ENCODE results near the gene STAT5A.
"Not testable (repeated sequence)": the region's sequence is repeated elsewhere in the genome, so short reads cannot be mapped to it uniquely, and the experiment has no call there.

STAT5A gene

GRCh38 chr17:42304187-42305030, 16.1 kb downstream of the STAT5A start:
- Mint-ChIP-seq H3K27ac (no peak overlapping the region), H3K36me3 (peaks cover 80% of the 10 kb centered on the region), H3K27me3 (no peaks in the 10 kb centered on the region), H3K9me3 (no peaks in the 10 kb centered on the region), H3K4me3 (no peak overlapping the region), H3K4me1 (peaks cover 30% of the 10 kb centered on the region)
- ATAC-seq = no peak

GRCh38 chr17:42305031-42305330, 16.7 kb downstream of the STAT5A start:
- not testable (repeated sequence) for H3K4me3 Mint-ChIP-seq, H3K27ac Mint-ChIP-seq, H3K9me3 Mint-ChIP-seq, H3K27me3 Mint-ChIP-seq, ATAC-seq
- H3K4me1 Mint-ChIP-seq = peaks cover 36% of the 10 kb centered on the region
- H3K36me3 Mint-ChIP-seq = peaks cover 83% of the 10 kb centered on the region

- no peaks in the 10 kb centered on the region for H3K27me3 Mint-ChIP-seq
- H3K4me3 Mint-ChIP-seq = no peak overlapping the region
- peak overlapping the region; percentile 48 for H3K27ac Mint-ChIP-seq
- H3K36me3 Mint-ChIP-seq = peaks cover 90% of the 10 kb centered on the region
- peaks cover 44% of the 10 kb centered on the region for H3K4me1 Mint-ChIP-seq
- H3K9me3 Mint-ChIP-seq = no peaks in the 10 kb centered on the region
- no peak for ATAC-seq
Observed at GRCh38 chr17:42305543-42306384, 17.5 kb downstream of the STAT5A start.

- ATAC-seq = no peak
- Mint-ChIP-seq H3K4me1 (peaks cover 47% of the 10 kb centered on the region), H3K9me3 (no peaks in the 10 kb centered on the region), H3K27me3 (no peaks in the 10 kb centered on the region), H3K27ac (peak overlapping the region; percentile 48), H3K4me3 (no peak overlapping the region), H3K36me3 (peaks cover 90% of the 10 kb centered on the region)
Observed at GRCh38 chr17:42306385-42306667, 18.0 kb downstream of the STAT5A start.

- H3K27ac Mint-ChIP-seq = no peak overlapping the region
- ATAC-seq = no peak
- H3K36me3 Mint-ChIP-seq = peaks cover 84% of the 10 kb centered on the region
- H3K4me3 Mint-ChIP-seq = no peak overlapping the region
- H3K27me3 Mint-ChIP-seq = no peaks in the 10 kb centered on the region
- H3K4me1 Mint-ChIP-seq = peaks cover 54% of the 10 kb centered on the region
- no peaks in the 10 kb centered on the region for H3K9me3 Mint-ChIP-seq
Observed at GRCh38 chr17:42307362-42307927, 19.1 kb downstream of the STAT5A start.

GRCh38 chr17:42308446-42308845, 20.1 kb downstream of the STAT5A start:
- no peak for ATAC-seq
- H3K4me3 Mint-ChIP-seq = no peak overlapping the region
- H3K27ac Mint-ChIP-seq = no peak overlapping the region
- H3K9me3 Mint-ChIP-seq = no peaks in the 10 kb centered on the region
- H3K27me3 Mint-ChIP-seq = no peaks in the 10 kb centered on the region
- H3K36me3 Mint-ChIP-seq = peaks cover 75% of the 10 kb centered on the region
- peaks cover 61% of the 10 kb centered on the region for H3K4me1 Mint-ChIP-seq

- Mint-ChIP-seq H3K27me3 (no peaks in the 10 kb centered on the region), H3K27ac (no peak overlapping the region), H3K9me3 (no peaks in the 10 kb centered on the region), H3K4me1 (peaks cover 68% of the 10 kb centered on the region), H3K4me3 (no peak overlapping the region), H3K36me3 (peaks cover 74% of the 10 kb centered on the region)
- ATAC-seq = no peak
Observed at GRCh38 chr17:42309142-42309541, 20.8 kb downstream of the STAT5A start.

GRCh38 chr17:42309986-42310786, 21.9 kb downstream of the STAT5A start:
- ATAC-seq = no peak
- Mint-ChIP-seq H3K4me3 (no peak overlapping the region), H3K27ac (peak overlapping the region; percentile 67), H3K27me3 (no peaks in the 10 kb centered on the region), H3K4me1 (peaks cover 65% of the 10 kb centered on the region), H3K9me3 (no peaks in the 10 kb centered on the region), H3K36me3 (peaks cover 65% of the 10 kb centered on the region)

GRCh38 chr17:42310787-42311215, 22.5 kb downstream of the STAT5A start:
- Mint-ChIP-seq H3K36me3 (peaks cover 63% of the 10 kb centered on the region), H3K4me1 (peaks cover 71% of the 10 kb centered on the region), H3K27ac (peak overlapping the region; percentile 67), H3K4me3 (no peak overlapping the region), H3K9me3 (no peaks in the 10 kb centered on the region), H3K27me3 (no peaks in the 10 kb centered on the region)
- ATAC-seq = no peak

- peaks cover 68% of the 10 kb centered on the region for H3K4me1 Mint-ChIP-seq
- H3K36me3 Mint-ChIP-seq = peaks cover 57% of the 10 kb centered on the region
Observed at GRCh38 chr17:42311240-42312034, 23.1 kb downstream of the STAT5A start.

GRCh38 chr17:42312035-42312284, 23.7 kb downstream of the STAT5A start:
- no peak for ATAC-seq
- no peaks in the 10 kb centered on the region for H3K9me3 Mint-ChIP-seq
- peaks cover 68% of the 10 kb centered on the region for H3K4me1 Mint-ChIP-seq
- peak overlapping the region; percentile 67 for H3K27ac Mint-ChIP-seq
- no peaks in the 10 kb centered on the region for H3K27me3 Mint-ChIP-seq
- H3K36me3 Mint-ChIP-seq = peaks cover 59% of the 10 kb centered on the region
- H3K4me3 Mint-ChIP-seq = peak overlapping the region; percentile 47

More at GRCh38 chr17:42311240-42312034, 23.1 kb downstream of the STAT5A start:
- Mint-ChIP-seq H3K27me3 (no peaks in the 10 kb centered on the region), H3K9me3 (no peaks in the 10 kb centered on the region), H3K4me3 (peak overlapping the region; percentile 47), H3K27ac (peak overlapping the region; percentile 67)
- ATAC-seq = no peak

- peaks cover 68% of the 10 kb centered on the region for H3K4me1 Mint-ChIP-seq
- H3K9me3 Mint-ChIP-seq = no peaks in the 10 kb centered on the region
- peaks cover 55% of the 10 kb centered on the region for H3K36me3 Mint-ChIP-seq
- H3K27ac Mint-ChIP-seq = peak overlapping the region; percentile 67
- ATAC-seq = peak; percentile 83
- H3K4me3 Mint-ChIP-seq = peak overlapping the region; percentile 47
- H3K27me3 Mint-ChIP-seq = no peaks in the 10 kb centered on the region
Observed at GRCh38 chr17:42312285-42313130, 24.2 kb downstream of the STAT5A start.

GRCh38 chr17:42313389-42313772, 25.1 kb downstream of the STAT5A start:
- Mint-ChIP-seq H3K27ac (peak overlapping the region; percentile 35), H3K9me3 (no peaks in the 10 kb centered on the region), H3K36me3 (peaks cover 47% of the 10 kb centered on the region), H3K4me3 (no peak overlapping the region), H3K27me3 (no peaks in the 10 kb centered on the region), H3K4me1 (peaks cover 68% of the 10 kb centered on the region)
- no peak for ATAC-seq

Measured in stimulated activated memory B cell treated with anti-CD40 and anti-IgM and Interleukin-4, amounts not matched to agents 10 μg/mL and 1 μg/mL and 100 μg/mL, for 72 hours (primary cell).